LHCN-M2 (cell line): ENCODE results near the gene PARVA. TPM values are rescaled to one million over a fixed set of nuclear protein-coding genes. Genes with fewer than 3 reads are reported as not detected.

Experiments
- DNase-seq: peaks from one replicate; pipeline ENCODE4 v3.0.0-alpha.2; 2012; ENCODE audit warnings: low read depth
- total RNA-seq: library from RNA; depleted of rRNA; stranded (reverse); fragments of >200 nt; gene quantifications from 2 replicates; pipeline ENCODE4 v1.2.3, GENCODE V29; 2014

The PARVA gene
- total RNA-seq, 1 experiment from 2014 or later = 55.7 TPM

GRCh38 chr11:12526789-12527188, 149.4 kb downstream of the PARVA start:
- DNase-seq = peak; percentile 80

- no peak for DNase-seq
These were observed 151.1 kb downstream of the PARVA start for GRCh38 chr11:12528487-12528886.

GRCh38 chr11:12529041-12529440, 151.7 kb downstream of the PARVA start:
- DNase-seq = no peak

- DNase-seq = no peak
These were observed 152.4 kb downstream of the PARVA start for GRCh38 chr11:12529793-12530192.

GRCh38 chr11:12531020-12531419, 153.6 kb downstream of the PARVA start:
- DNase-seq = no peak

GRCh38 chr11:12531681-12532080, 154.3 kb downstream of the PARVA start:
- no peak for DNase-seq

- DNase-seq = no peak
These were observed 155.2 kb downstream of the PARVA start for GRCh38 chr11:12532580-12532979.

GRCh38 chr11:12534549-12534948, 157.2 kb downstream of the PARVA start:
- DNase-seq = no peak

- DNase-seq = no peak
These were observed 157.9 kb downstream of the PARVA start for GRCh38 chr11:12535321-12535720.

- DNase-seq = no peak
These were observed 159.2 kb downstream of the PARVA start for GRCh38 chr11:12536566-12536965.

GRCh38 chr11:12537778-12538401, 160.5 kb downstream of the PARVA start:
- no peak for DNase-seq

- DNase-seq = no peak
These were observed 161.6 kb downstream of the PARVA start for GRCh38 chr11:12538889-12539421.

GRCh38 chr11:12539572-12539971, 162.2 kb downstream of the PARVA start:
- DNase-seq = peak; percentile 86

- DNase-seq = peak; percentile 71
These were observed 162.8 kb downstream of the PARVA start for GRCh38 chr11:12540075-12540680.

GRCh38 chr11:12540913-12541582, 163.7 kb downstream of the PARVA start:
- DNase-seq = peak; percentile 84

GRCh38 chr11:12541583-12542151, 164.3 kb downstream of the PARVA start:
- DNase-seq = no peak

- DNase-seq = no peak
These were observed 165.0 kb downstream of the PARVA start for GRCh38 chr11:12542186-12542935.

- no peak for DNase-seq
These were observed 166.4 kb downstream of the PARVA start for GRCh38 chr11:12543596-12544415.

GRCh38 chr11:12544986-12545775, 167.8 kb downstream of the PARVA start:
- DNase-seq = no peak

- DNase-seq = no peak
These were observed 168.8 kb downstream of the PARVA start for GRCh38 chr11:12546122-12546521.
